Stimulated activated CD4-positive, alpha-beta T cell treated with anti-CD3 and anti-CD28 coated beads, TNF-alpha, amount 100 ng/mL, for 24 hours (primary cell): ENCODE results near the gene SEC23A.

ENCODE experiments used
- DNase-seq, 3 experiments: peaks; one replicate each; pipeline ENCODE4 v3.0.0-alpha.2; 2020; ENCODE audit warnings: low read depth in 3 of 3

SEC23A gene

DNA sequence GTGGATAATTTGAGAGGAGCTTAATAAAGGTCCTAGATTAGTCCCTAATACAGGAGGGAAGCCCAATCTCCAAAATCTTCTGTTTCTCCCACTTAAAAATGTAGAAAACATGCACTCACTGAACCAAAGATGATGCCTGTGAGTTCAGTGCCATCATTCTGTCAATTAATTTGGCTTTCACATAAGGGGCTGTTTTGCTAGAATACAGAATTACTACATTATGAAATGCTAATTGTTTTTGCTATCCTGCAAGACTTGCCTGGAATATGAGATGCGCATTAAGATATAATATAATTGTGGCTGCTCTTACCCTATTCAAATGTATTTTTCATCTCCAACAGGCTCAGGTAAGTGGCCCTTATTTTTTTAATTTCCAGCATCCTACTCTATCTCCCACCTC lies 111.7 kb downstream of the SEC23A start:
- DNase-seq: no peak

- DNase-seq: no peak
These were observed 113.0 kb downstream of the SEC23A start for GRCh38 chr14:38989922-38990546.

GRCh38 chr14:38987781-38988180 lies 115.3 kb downstream of the SEC23A start:
- DNase-seq: no peak

GRCh38 chr14:38982837-38983236 lies 120.2 kb downstream of the SEC23A start:
- no peak for DNase-seq

DNA sequence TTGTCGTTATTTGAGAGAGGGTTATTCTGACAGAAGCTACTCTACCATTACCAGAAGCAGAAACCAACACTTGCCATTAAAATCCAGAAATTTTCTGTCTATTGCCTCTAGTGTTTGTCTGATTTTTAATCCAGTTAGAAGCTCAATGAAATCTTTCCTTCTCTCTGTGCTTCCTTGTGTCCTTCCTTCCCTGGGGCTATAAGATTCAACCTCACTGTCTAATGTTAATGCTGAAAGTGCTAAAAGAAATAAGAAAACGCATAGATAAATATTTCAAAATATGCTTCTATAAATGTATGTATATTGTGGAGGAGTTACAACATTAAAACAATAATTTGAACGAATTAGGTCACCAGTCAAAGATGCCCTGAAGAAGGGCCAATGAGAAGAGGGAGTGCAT lies 120.8 kb downstream of the SEC23A start:
- no peak for DNase-seq
